Keratinocyte (primary cell): ENCODE results near the gene EPB41L2.

Source experiments
- CTCF ChIP-seq, 3 experiments: IDR thresholded peaks in 1 of 3; conservative IDR thresholded peaks in 1 of 3; optimal IDR thresholded peaks in 1 of 3; 2 replicates in 2 of 3; 3 replicates in 1 of 3; pipeline versions ENCODE3 to v1.5.1; 2011; ENCODE audit warnings: low read length in 3 of 3, mild to moderate bottlenecking in 3 of 3, moderate library complexity in 2 of 3, control low read depth in 1 of 3, inconsistent platforms in 1 of 3; ENCODE audit not compliant: insufficient read depth in 2 of 3; ENCODE audit errors: extremely low read depth in 1 of 3
- EZH2 ChIP-seq: IDR thresholded peaks from one replicate; pipeline ENCODE4 v1.6.1; 2012; ENCODE audit warnings: inconsistent platforms, mild to moderate bottlenecking, low read length, moderate library complexity

GRCh38 chr6:130978660-130979396 is 84.2 kb downstream of the EPB41L2 start:
- TF ChIP-seq CTCF (optimal IDR thresholded peaks at IDR 0.05 in 1 of 3, IDR thresholded peaks at IDR 0.05 in 1 of 3, conservative IDR thresholded peaks at IDR 0.05 in 1 of 3; ENCODE audit: extremely low read depth in 1 of 3, insufficient read depth in 2 of 3, low read length in 3 of 3) (no peak), EZH2 (no peak)
